OCI-LY1 (cell line): ENCODE results near the gene FAM120A.

ENCODE experiments used
- H2AFZ ChIP-seq: fragments of 200-600 bp; sonication (generic), shearing (Covaris generic); 2 replicates; pipeline ENCODE4 v1.6.0; 2014; ENCODE audit warnings: antibody characterized with exemption, mild to moderate bottlenecking, low read length
- H3F3A ChIP-seq: fragments of 200-600 bp; sonication (generic), shearing (Covaris generic); 2 replicates; pipeline ENCODE4 v1.6.0; 2014; ENCODE audit warnings: mild to moderate bottlenecking, antibody characterized with exemption, low read length, moderate library complexity; ENCODE audit not compliant: insufficient read depth
- H3K27ac ChIP-seq: fragments of 200-600 bp; sonication (generic); 2 replicates; pipeline ENCODE4 v1.5.1; 2014; ENCODE audit warnings: low read length, mixed run types, mild to moderate bottlenecking, low read depth; ENCODE audit not compliant: poor library complexity, severe bottlenecking
- H3K27me3 ChIP-seq: fragments of 200-600 bp; sonication (generic); 2 replicates; pipeline ENCODE4 v1.6.0; 2014; ENCODE audit warnings: antibody characterized with exemption, mild to moderate bottlenecking, low read length, moderate library complexity; ENCODE audit not compliant: insufficient read depth
- H3K36me3 ChIP-seq: fragments of 200-600 bp; sonication (generic); 2 replicates; pipeline ENCODE4 v1.6.1; 2014; ENCODE audit warnings: mild to moderate bottlenecking, antibody characterized with exemption, low read length, moderate library complexity, mixed read lengths; ENCODE audit not compliant: insufficient read depth
- H3K4me1 ChIP-seq: fragments of 200-600 bp; sonication (generic); 2 replicates; pipeline ENCODE4 v1.5.1; 2014; ENCODE audit warnings: mild to moderate bottlenecking, low read length, moderate library complexity; ENCODE audit not compliant: insufficient read depth, severe bottlenecking
- H3K4me2 ChIP-seq: fragments of 200-600 bp; sonication (generic), shearing (Covaris generic); 2 replicates; pipeline ENCODE4 v1.6.1; 2014; ENCODE audit warnings: low read length
- H3K4me3 ChIP-seq: fragments of 200-600 bp; sonication (generic); 2 replicates; pipeline ENCODE4 v1.5.1; 2014; ENCODE audit warnings: low read length, low read depth, mild to moderate bottlenecking, mixed read lengths; ENCODE audit not compliant: poor library complexity, severe bottlenecking
- H3K79me2 ChIP-seq: fragments of 200-600 bp; shearing (Covaris generic); 2 replicates; pipeline ENCODE4 v1.6.1; 2016; ENCODE audit warnings: mixed run types, low read length, mixed read lengths; ENCODE audit not compliant: insufficient read depth
- H3K9ac ChIP-seq: fragments of 200-600 bp; sonication (generic), shearing (Covaris generic); 2 replicates; pipeline ENCODE4 v1.6.1; 2014; ENCODE audit warnings: mild to moderate bottlenecking, low read length, mixed read lengths
- H3K9me2 ChIP-seq: fragments of 200-600 bp; sonication (generic), shearing (Covaris generic); 2 replicates; pipeline ENCODE4 v1.6.1; 2014; ENCODE audit warnings: low read depth, mild to moderate bottlenecking, low read length, mixed read lengths
- H3K9me3 ChIP-seq: fragments of 200-600 bp; shearing (Covaris generic); 2 replicates; pipeline ENCODE4 v1.6.1; 2014; ENCODE audit warnings: low read length, mixed read lengths
- H4K20me1 ChIP-seq: fragments of 200-600 bp; sonication (generic), shearing (Covaris generic); 2 replicates; pipeline ENCODE4 v1.6.0; 2016; ENCODE audit warnings: mild to moderate bottlenecking, low read length; ENCODE audit not compliant: insufficient read depth
- EZH2 ChIP-seq: fragments of 200-600 bp; sonication (generic), shearing (Covaris generic); IDR thresholded peaks from 2 replicates; pipeline ENCODE4 v1.8.0; 2017; ENCODE audit warnings: borderline replicate concordance, mixed run types, mild to moderate bottlenecking, antibody characterized with exemption, low read length, moderate library complexity, mixed read lengths
- TF ChIP-seq, protein P1 (sequence below): fragments of 200-600 bp; sonication (generic), shearing (Covaris generic); IDR thresholded peaks from 2 replicates; pipeline ENCODE4 v1.5.1; 2017; ENCODE audit warnings: mild to moderate bottlenecking, antibody characterized with exemption, low read length, moderate library complexity, mixed read lengths

Gene FAM120A

DNA sequence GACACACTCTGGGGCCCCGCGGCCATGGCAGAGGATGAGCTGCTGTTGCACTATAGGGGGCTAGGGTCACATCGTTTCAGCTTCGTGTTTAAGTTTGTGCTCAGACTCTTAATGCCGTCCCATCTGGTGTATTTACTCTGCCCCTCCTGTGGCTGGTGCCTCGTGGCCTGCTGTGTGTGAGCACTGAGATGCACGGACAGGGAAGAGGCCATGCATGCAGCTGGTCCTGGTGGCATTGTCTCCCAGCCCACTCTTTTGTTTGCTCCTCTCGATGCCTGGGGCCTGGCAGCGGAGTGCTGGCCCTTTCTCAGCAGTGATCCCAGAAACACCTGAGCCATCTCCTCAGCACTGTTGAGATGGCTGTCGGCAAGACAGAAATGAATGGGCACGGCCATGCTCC lies 94.9 kb downstream of the FAM120A start:
- Histone ChIP-seq H3K4me3 (no peak overlapping the region), H3K4me1 (no peaks in the 10 kb centered on the region), H2AFZ (no peak overlapping the region), H4K20me1 (no peaks in the 10 kb centered on the region), H3K9me3 (no peaks in the 10 kb centered on the region), H3K9ac (no peak overlapping the region), H3K9me2 (no peaks in the 10 kb centered on the region), H3F3A (no peaks in the 10 kb centered on the region), H3K27ac (no peak overlapping the region), H3K4me2 (no peak overlapping the region), H3K79me2 (no peaks in the 10 kb centered on the region; the same call in none of the 2 replicates), H3K27me3 (no peaks in the 10 kb centered on the region), H3K36me3 (peaks cover 83% of the 10 kb centered on the region)
- no peak for TF ChIP-seq EZH2
- TF ChIP-seq, protein P1, sequence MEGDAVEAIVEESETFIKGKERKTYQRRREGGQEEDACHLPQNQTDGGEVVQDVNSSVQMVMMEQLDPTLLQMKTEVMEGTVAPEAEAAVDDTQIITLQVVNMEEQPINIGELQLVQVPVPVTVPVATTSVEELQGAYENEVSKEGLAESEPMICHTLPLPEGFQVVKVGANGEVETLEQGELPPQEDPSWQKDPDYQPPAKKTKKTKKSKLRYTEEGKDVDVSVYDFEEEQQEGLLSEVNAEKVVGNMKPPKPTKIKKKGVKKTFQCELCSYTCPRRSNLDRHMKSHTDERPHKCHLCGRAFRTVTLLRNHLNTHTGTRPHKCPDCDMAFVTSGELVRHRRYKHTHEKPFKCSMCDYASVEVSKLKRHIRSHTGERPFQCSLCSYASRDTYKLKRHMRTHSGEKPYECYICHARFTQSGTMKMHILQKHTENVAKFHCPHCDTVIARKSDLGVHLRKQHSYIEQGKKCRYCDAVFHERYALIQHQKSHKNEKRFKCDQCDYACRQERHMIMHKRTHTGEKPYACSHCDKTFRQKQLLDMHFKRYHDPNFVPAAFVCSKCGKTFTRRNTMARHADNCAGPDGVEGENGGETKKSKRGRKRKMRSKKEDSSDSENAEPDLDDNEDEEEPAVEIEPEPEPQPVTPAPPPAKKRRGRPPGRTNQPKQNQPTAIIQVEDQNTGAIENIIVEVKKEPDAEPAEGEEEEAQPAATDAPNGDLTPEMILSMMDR, result no peak

DNA sequence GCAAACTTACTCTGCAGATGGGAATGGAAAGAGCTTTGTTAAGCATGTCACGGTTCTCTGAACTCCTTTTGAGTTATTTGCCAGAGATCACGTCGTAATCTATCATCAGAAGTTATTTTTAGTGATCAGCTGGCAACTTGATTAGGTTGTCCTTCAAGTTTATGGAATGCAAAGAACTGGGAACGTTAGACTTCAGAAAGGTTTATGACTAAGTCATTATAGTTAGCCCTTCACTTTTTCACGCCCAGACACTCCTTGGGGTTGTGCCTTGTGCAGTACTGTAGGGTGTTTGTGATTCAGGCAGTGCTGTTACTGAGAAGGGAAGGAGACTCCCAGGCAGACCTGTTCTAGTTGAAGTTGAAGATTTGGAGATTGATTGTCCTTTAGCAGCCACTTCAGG lies 98.1 kb downstream of the FAM120A start:
- no peaks in the 10 kb centered on the region for H3F3A ChIP-seq
- no peaks in the 10 kb centered on the region for H3K9me3 ChIP-seq
- H3K4me2 ChIP-seq, result no peak overlapping the region
- TF ChIP-seq EZH2, result no peak
- TF ChIP-seq, protein P1, result no peak
- H4K20me1 ChIP-seq, result no peaks in the 10 kb centered on the region
- H3K27ac ChIP-seq, result no peak overlapping the region
- peaks cover 82% of the 10 kb centered on the region for H3K36me3 ChIP-seq
- no peaks in the 10 kb centered on the region for H3K79me2 ChIP-seq
- H3K27me3 ChIP-seq, result no peaks in the 10 kb centered on the region
- H3K4me1 ChIP-seq, result no peaks in the 10 kb centered on the region
- H3K9me2 ChIP-seq, result no peaks in the 10 kb centered on the region
- H3K4me3 ChIP-seq, result no peak overlapping the region
- no peak overlapping the region for H3K9ac ChIP-seq
- H2AFZ ChIP-seq, result no peak overlapping the region

DNA sequence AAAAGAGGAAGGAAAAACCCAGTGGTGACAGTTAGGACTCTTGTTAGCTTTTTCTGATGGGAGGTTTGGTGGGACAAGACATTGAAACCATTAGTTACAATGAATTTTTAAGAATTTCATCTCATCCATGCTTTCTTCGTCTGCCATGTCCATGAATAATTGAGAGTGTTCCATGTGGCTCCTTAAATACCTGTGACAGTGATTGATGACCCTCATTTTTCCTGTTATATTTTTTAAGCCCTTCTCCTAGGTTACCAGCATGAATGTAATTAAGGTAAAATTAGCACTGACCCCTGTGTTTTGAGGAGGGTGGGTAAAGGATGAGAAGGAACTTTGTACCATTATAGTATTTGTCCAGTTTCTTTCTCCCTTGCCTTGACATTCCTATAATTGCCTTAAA lies 101.4 kb downstream of the FAM120A start:
- Histone ChIP-seq H3K9me3 (no peaks in the 10 kb centered on the region), H3K4me1 (no peaks in the 10 kb centered on the region), H3F3A (no peaks in the 10 kb centered on the region), H3K27me3 (no peaks in the 10 kb centered on the region), H3K9me2 (no peaks in the 10 kb centered on the region), H3K4me3 (no peak overlapping the region), H3K27ac (no peak overlapping the region), H3K79me2 (no peaks in the 10 kb centered on the region), H3K36me3 (peaks cover 84% of the 10 kb centered on the region), H4K20me1 (no peaks in the 10 kb centered on the region), H2AFZ (no peak overlapping the region), H3K4me2 (no peak overlapping the region), H3K9ac (no peak overlapping the region)
- TF ChIP-seq, protein P1, result no peak
- no peak for TF ChIP-seq EZH2
